Gastroesophageal sphincter (tissue), 4 donors: ENCODE results near the gene CHRM4. TPM values are rescaled to one million over a fixed set of nuclear protein-coding genes. Genes with fewer than 3 reads are reported as not detected.

Experiments used
- ATAC-seq: fragments of 150-250 bp; one replicate; pipeline ENCODE4 v1.9.1; 2016; ENCODE audit warnings: mild to moderate bottlenecking, moderate library complexity
- H3K27ac ChIP-seq, 4 donors: fragments of 200-600 bp; sonication (generic) in 3 of 4; 1 replicate in 3 of 4; 2 replicates in 1 of 4; pipeline ENCODE4 v1.5.1; 2016 to 2019
- H3K27me3 ChIP-seq: fragments of 200-600 bp; sonication (generic); one replicate; pipeline ENCODE4 v1.5.1; 2019
- H3K36me3 ChIP-seq, 2 donors: fragments of 200-600 bp; sonication (generic); one replicate each; pipeline ENCODE4 v1.5.1; 2019; ENCODE audit warnings: control low read depth in 1 of 2
- H3K4me1 ChIP-seq, 3 donors: fragments of 200-600 bp; sonication (generic); 1 replicate in 2 of 3; 2 replicates in 1 of 3; pipeline ENCODE4 v1.5.1; 2016 to 2019; ENCODE audit warnings: control low read depth in 2 of 3
- H3K4me3 ChIP-seq, 2 donors: fragments of 200-600 bp; sonication (generic); one replicate each; pipeline ENCODE4 v1.5.1; 2019; ENCODE audit warnings: mild to moderate bottlenecking in 1 of 2, moderate library complexity in 1 of 2
- H3K9me3 ChIP-seq, 3 donors: fragments of 200-600 bp; sonication (generic); one replicate each; pipeline ENCODE4 v1.5.1; 2017 to 2019; ENCODE audit warnings: control low read depth in 2 of 3
- CTCF ChIP-seq, 4 experiments: fragments of 200-600 bp in 2 of 4; fragments of 450-650 bp in 2 of 4; sonication (generic) in 1 of 4; IDR thresholded peaks; one replicate each; pipeline ENCODE4 v1.5.1; 2017 to 2019; ENCODE audit warnings: antibody characterized with exemption in 4 of 4, mild to moderate bottlenecking in 2 of 4, moderate library complexity in 2 of 4
- EP300 ChIP-seq: sonication (generic); formaldehyde crosslinking; IDR thresholded peaks from one replicate; pipeline ENCODE4 v1.6.1; 2017; ENCODE audit warnings: antibody characterized with exemption, mild to moderate bottlenecking
- POLR2A ChIP-seq, 2 donors: fragments of 450-650 bp; IDR thresholded peaks; one replicate each; pipeline ENCODE4 v1.6.1; 2017; ENCODE audit warnings: antibody characterized with exemption in 2 of 2, mild to moderate bottlenecking in 2 of 2, moderate library complexity in 1 of 2
- POLR2AphosphoS5 ChIP-seq: sonication (generic); formaldehyde crosslinking; IDR thresholded peaks from one replicate; pipeline ENCODE4 v1.6.1; 2017; ENCODE audit warnings: antibody characterized with exemption
- WGBS, 2 donors: methylation state at CpG; one replicate each; pipeline ENCODE4 v1.1.5; 2018; ENCODE audit warnings: low coverage in 1 of 2; 5-methylcytosine and 5-hydroxymethylcytosine counted together
- total RNA-seq, 4 donors: library from RNA; depleted of rRNA; stranded (reverse); fragments of >200 nt; gene quantifications; one replicate each; pipeline ENCODE4 v1.1.0, GENCODE V29; 2016

Gene CHRM4
- total RNA-seq, 4 donors from 2014 or later: 0.27 to 1.3 (median 0.69) TPM; not detected in 1

GRCh38 chr11:46431211-46431610, 39.6 kb upstream of the CHRM4 start:
- peaks cover 2 to 95% of the 10 kb centered on the region in 2 donors for H3K36me3 ChIP-seq
- ATAC-seq: no peak

GRCh38 chr11:46429717-46430116, 38.1 kb upstream of the CHRM4 start:
- H3K4me3 ChIP-seq: no peak overlapping the region
- no peak for ATAC-seq
- WGBS, 2 donors: 55 to 86% methylated on average over 1 to 3 of the region's 3 CpGs
- no peak overlapping the region for H3K27ac ChIP-seq
- H3K27me3 ChIP-seq: no peaks in the 10 kb centered on the region
- no peak for TF ChIP-seq CTCF (IDR thresholded peaks at IDR 0.05)
- TF ChIP-seq EP300: no peak
- no peak for TF ChIP-seq POLR2AphosphoS5
- no peak for TF ChIP-seq POLR2A (IDR thresholded peaks at IDR 0.05)
- H3K9me3 ChIP-seq: no peaks in the 10 kb centered on the region
- H3K4me1 ChIP-seq: no peaks in the 10 kb centered on the region
- H3K36me3 ChIP-seq: peaks cover 2 to 95% of the 10 kb centered on the region in 2 donors

More at GRCh38 chr11:46431211-46431610, 39.6 kb upstream of the CHRM4 start:
- TF ChIP-seq POLR2A (IDR thresholded peaks at IDR 0.05) (no peak), CTCF (IDR thresholded peaks at IDR 0.05) (no peak), EP300 (no peak), POLR2AphosphoS5 (no peak)
- H3K4me3 ChIP-seq: no peak overlapping the region
- H3K9me3 ChIP-seq: no peaks in the 10 kb centered on the region
- H3K4me1 ChIP-seq: no peaks in the 10 kb centered on the region
- H3K27ac ChIP-seq: no peak overlapping the region
- H3K27me3 ChIP-seq: no peaks in the 10 kb centered on the region

- no peak overlapping the region for H3K4me3 ChIP-seq
- H3K4me1 ChIP-seq: no peaks in the 10 kb centered on the region
- no peaks in the 10 kb centered on the region for H3K9me3 ChIP-seq
- H3K36me3 ChIP-seq: peaks cover 2 to 81% of the 10 kb centered on the region in 2 donors
- no peak for ATAC-seq
- H3K27ac ChIP-seq: no peak overlapping the region
- no peak for TF ChIP-seq CTCF (IDR thresholded peaks at IDR 0.05)
- no peak for TF ChIP-seq POLR2AphosphoS5
- TF ChIP-seq EP300: no peak
- TF ChIP-seq POLR2A (IDR thresholded peaks at IDR 0.05): no peak
- H3K27me3 ChIP-seq: no peaks in the 10 kb centered on the region
- 67 to 90% methylated on average over 2 to 8 of the region's 9 CpGs for WGBS, 2 donors
Measured at GRCh38 chr11:46427364-46427763, 35.8 kb upstream of the CHRM4 start.

GRCh38 chr11:46426233-46426991, 34.8 kb upstream of the CHRM4 start:
- 72 to 89% methylated on average over 4 of the region's 4 CpGs for WGBS, 2 donors
- Histone ChIP-seq H3K27ac (no peak overlapping the region), H3K36me3 (peaks cover under 1 to 81% of the 10 kb centered on the region in 2 donors), H3K4me1 (no peaks in the 10 kb centered on the region), H3K27me3 (no peaks in the 10 kb centered on the region), H3K4me3 (no peak overlapping the region), H3K9me3 (no peaks in the 10 kb centered on the region)
- no peak for TF ChIP-seq POLR2AphosphoS5
- no peak for ATAC-seq

GRCh38 chr11:46422588-46422987, 31.0 kb upstream of the CHRM4 start:
- 63 to 78% methylated on average over 7 of the region's 7 CpGs for WGBS, 2 donors
- H3K4me3 ChIP-seq: no peak overlapping the region
- H3K27ac ChIP-seq: no peak overlapping the region
- H3K9me3 ChIP-seq: no peaks in the 10 kb centered on the region
- H3K4me1 ChIP-seq: no peaks in the 10 kb centered on the region
- no peaks in the 10 kb centered on the region for H3K27me3 ChIP-seq
- peaks cover 0 to 71% of the 10 kb centered on the region in 2 donors for H3K36me3 ChIP-seq
- no peak for ATAC-seq
- TF ChIP-seq POLR2A (IDR thresholded peaks at IDR 0.05) (no peak), POLR2AphosphoS5 (no peak), EP300 (no peak), CTCF (IDR thresholded peaks at IDR 0.05) (no peak)
